ENCODE measurements around the gene ADAMTSL2.

DNA sequence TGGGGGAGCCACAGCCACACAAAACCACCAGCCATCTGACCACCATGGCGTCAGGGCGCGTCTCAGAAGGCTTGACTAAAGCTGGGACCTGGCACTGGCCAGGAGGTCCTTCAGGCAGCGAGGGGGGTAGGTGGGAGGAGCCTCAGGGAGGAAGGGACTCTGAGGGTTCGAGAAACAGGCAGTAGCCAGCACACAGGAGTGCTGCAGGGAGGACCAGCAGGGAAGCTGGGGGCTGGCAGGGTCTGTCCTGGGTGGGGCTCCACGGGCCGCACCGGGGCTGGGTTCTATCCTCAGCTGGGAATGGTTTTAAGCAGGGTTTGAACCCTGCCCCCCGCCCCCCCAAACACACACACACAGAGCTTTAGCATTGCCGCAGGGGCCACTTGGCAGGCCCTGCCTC lies 67.2 kb downstream of the ADAMTSL2 start:
- TF ChIP-seq POLR2A (IDR thresholded peaks at IDR 0.05): no peak
- TF ChIP-seq POLR2AphosphoS5 (IDR thresholded peaks at IDR 0.05): no peak
- TF ChIP-seq, protein P1, sequence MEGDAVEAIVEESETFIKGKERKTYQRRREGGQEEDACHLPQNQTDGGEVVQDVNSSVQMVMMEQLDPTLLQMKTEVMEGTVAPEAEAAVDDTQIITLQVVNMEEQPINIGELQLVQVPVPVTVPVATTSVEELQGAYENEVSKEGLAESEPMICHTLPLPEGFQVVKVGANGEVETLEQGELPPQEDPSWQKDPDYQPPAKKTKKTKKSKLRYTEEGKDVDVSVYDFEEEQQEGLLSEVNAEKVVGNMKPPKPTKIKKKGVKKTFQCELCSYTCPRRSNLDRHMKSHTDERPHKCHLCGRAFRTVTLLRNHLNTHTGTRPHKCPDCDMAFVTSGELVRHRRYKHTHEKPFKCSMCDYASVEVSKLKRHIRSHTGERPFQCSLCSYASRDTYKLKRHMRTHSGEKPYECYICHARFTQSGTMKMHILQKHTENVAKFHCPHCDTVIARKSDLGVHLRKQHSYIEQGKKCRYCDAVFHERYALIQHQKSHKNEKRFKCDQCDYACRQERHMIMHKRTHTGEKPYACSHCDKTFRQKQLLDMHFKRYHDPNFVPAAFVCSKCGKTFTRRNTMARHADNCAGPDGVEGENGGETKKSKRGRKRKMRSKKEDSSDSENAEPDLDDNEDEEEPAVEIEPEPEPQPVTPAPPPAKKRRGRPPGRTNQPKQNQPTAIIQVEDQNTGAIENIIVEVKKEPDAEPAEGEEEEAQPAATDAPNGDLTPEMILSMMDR (IDR thresholded peaks at IDR 0.05 in 8 of 11, conservative IDR thresholded peaks at IDR 0.05 in 3 of 11): no peak

All from spleen (tissue), 7 donors.